Measurements from ENCODE around the gene ZNF195. TPM values are rescaled to one million over a fixed set of nuclear protein-coding genes. Genes with fewer than 3 reads are reported as not detected.
"Not testable (repeated sequence)": the region's sequence is repeated elsewhere in the genome, so short reads cannot be mapped to it uniquely, and the experiment has no call there.

ZNF195 gene
- 10 to 100 TPM; 36.1 to 94.1 (median 40.6) TPM for total RNA-seq

- Histone ChIP-seq H3K9me3 (no peaks in the 10 kb centered on the region), H3K36me3 (peaks cover 0 to 15% (median 0%) of the 10 kb centered on the region in 3 donors), H3K27me3 (no peaks in the 10 kb centered on the region), H3K4me3 (peak within 1 kb of the TSS; percentile 79 to 90 (median 82)), H3K4me1 (peaks cover 0 to 12% (median 0%) of the 10 kb centered on the region in 4 donors), H3K27ac (peak within 1 kb of the TSS; percentile 82 to 85 (median 84))
- peak; percentile 99 to 100 (median 100) for DNase-seq
- TF ChIP-seq POLR2A (IDR thresholded peaks at IDR 0.05): peak; percentile 72 to 79
- no peak for TF ChIP-seq CTCF (IDR thresholded peaks at IDR 0.05)
Measured at GRCh38 chr11:3378426-3379423, at the start of gene ZNF195. ZNF195 (minus strand) TSS chr11:3379146; CDS start chr11:3379040, 106 bp downstream.

DNA sequence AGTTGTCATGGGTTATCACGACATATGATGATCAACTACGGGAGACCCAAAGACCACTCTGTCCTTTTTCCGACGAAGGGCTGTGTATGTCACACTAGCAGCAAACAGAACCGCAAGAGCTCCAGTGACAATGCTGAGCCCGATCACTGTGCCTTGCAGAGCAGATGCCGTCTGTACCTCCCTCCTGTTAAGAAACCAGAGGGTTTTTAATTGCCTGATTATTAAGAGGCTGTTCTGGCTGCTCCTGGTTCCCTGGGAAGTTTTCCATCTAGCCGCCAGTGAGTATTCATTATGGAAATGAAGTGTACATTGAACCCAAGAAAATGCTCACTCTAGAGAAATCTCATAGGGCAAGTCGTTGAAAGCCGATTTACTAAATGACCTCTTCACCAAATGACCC lies 49.1 kb upstream of the ZNF195 start:
- not testable (repeated sequence) for H3K4me1 ChIP-seq, H3K4me3 ChIP-seq, H3K27me3 ChIP-seq, H3K27ac ChIP-seq, H3K9me3 ChIP-seq, H3K36me3 ChIP-seq, DNase-seq

- H3K4me1 ChIP-seq, H3K36me3 ChIP-seq, H3K27ac ChIP-seq, H3K4me3 ChIP-seq, H3K27me3 ChIP-seq, H3K9me3 ChIP-seq, DNase-seq: not testable (repeated sequence)
Measured at GRCh38 chr11:3426541-3426940, 47.6 kb upstream of the ZNF195 start.

DNA sequence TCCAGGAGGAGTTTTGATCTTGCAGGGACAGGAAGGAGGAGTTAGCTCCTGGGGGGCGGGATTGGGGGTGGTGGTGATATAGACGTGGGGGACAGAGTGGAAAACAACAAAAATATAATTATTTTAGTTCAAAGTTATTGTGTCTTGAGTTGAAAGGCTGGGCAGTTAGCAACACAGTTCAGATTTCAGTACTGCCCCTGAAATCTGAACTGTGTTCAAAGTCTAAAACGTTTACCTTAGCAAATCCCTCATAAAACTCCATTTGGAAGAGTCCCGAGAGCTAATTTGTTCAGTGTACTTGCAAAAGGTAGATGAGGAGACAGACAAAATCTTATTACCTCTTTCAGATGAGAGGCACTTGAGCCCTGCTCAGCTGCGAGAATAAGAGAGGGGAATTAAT lies 45.0 kb upstream of the ZNF195 start:
- H3K4me3 ChIP-seq: peak overlapping the region in 2 of 4 donors; percentile 61 to 78
- not testable (repeated sequence) for H3K36me3 ChIP-seq, H3K27me3 ChIP-seq, H3K4me1 ChIP-seq, DNase-seq, H3K9me3 ChIP-seq
- H3K27ac ChIP-seq: peak overlapping the region in 3 of 4 donors; percentile 83 to 92 (median 85)

DNA sequence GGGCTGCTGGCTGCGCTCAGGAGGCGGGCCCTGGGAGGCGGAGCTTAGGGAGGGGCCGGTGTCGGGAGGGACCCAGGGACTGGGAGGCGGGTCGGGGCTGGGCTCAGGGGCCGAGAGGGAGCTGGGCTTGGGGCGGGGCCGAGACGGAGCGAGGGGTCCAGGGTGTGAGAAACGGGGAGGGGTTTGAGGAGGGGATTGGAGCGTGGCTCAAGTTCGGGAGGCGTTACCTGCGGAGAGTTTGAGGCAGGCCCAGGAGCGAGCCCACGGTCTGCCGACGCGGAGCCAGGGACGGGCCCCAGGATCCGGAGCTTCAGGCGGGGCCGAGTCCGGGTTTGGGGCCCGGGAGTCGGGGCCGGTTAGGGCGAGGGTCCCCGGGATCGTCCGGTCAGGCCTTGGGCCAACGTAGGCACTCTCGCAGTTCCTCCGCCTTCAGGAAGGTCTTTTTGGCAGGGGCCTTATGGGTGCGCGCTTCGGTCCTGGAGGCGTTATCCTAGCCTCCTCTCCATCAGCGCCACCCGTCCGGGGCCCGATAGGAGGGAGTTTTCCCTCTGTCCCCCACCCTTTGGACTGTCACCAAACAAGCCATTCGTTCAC lies 44.3 kb upstream of the ZNF195 start:
- Histone ChIP-seq H3K27ac (peak overlapping the region; percentile 72 to 92 (median 84)), H3K4me3 (peak overlapping the region; percentile 50 to 78 (median 68))
- H3K9me3 ChIP-seq, DNase-seq, H3K4me1 ChIP-seq, H3K36me3 ChIP-seq, H3K27me3 ChIP-seq: not testable (repeated sequence)
- TF ChIP-seq POLR2A (IDR thresholded peaks at IDR 0.05): peak in 1 of 2 donors; percentile 58

DNA sequence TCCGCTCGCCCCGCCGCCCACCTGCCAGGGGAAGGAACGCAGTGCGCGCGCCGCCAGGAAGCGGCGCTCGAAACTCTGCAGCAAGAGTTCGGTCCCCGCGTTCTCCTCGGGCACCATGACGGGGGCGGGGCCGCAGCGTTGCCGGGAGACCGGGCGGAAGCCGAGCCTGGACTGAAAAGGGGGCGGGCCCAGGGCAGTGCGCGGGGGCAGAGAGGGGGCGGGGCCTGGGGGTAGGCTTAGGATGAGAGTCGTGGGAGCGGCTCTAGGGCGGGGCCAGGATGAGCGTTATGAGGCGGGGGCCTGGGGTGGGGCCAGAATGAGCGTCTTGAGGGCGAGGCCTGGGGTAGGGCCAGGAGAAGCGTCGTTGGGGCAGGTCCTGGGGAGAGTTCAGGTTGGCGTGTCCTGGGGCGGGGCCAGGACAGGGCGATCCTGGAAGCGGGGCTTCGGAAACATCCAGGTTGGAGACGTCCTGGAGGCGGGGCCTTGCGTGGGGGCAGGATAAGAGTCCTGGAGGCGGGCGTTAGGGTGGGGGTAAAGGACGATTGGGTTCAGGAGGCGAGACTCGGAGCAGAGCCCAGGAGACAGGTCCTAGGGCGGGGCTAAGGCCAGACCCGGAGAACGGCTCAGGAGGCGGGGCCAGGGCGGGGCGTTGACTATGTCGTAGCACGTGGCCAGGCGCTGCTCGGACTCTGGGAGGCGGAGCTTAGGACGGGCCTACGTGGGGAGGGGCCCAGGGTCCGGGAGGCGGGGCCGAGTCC lies 43.6 kb upstream of the ZNF195 start:
- H3K4me1 ChIP-seq, H3K36me3 ChIP-seq, H3K27me3 ChIP-seq, H3K9me3 ChIP-seq: not testable (repeated sequence)
- peak; percentile 98 to 100 (median 100) for DNase-seq
- Histone ChIP-seq H3K4me3 (peak overlapping the region; percentile 50 to 78 (median 68)), H3K27ac (peak overlapping the region; percentile 72 to 92 (median 84))
- TF ChIP-seq POLR2A (IDR thresholded peaks at IDR 0.05): peak in 1 of 2 donors; percentile 5

- H3K4me3 ChIP-seq: peak overlapping the region; percentile 50 to 78 (median 68)
- not testable (repeated sequence) for H3K4me1 ChIP-seq, H3K9me3 ChIP-seq, DNase-seq, H3K27me3 ChIP-seq, H3K36me3 ChIP-seq
- H3K27ac ChIP-seq: peak overlapping the region; percentile 72 to 92 (median 84)
- peak in 1 of 2 donors; percentile 12 for TF ChIP-seq POLR2A (IDR thresholded peaks at IDR 0.05)
Measured at GRCh38 chr11:3421608-3422379, 42.8 kb upstream of the ZNF195 start.

DNA sequence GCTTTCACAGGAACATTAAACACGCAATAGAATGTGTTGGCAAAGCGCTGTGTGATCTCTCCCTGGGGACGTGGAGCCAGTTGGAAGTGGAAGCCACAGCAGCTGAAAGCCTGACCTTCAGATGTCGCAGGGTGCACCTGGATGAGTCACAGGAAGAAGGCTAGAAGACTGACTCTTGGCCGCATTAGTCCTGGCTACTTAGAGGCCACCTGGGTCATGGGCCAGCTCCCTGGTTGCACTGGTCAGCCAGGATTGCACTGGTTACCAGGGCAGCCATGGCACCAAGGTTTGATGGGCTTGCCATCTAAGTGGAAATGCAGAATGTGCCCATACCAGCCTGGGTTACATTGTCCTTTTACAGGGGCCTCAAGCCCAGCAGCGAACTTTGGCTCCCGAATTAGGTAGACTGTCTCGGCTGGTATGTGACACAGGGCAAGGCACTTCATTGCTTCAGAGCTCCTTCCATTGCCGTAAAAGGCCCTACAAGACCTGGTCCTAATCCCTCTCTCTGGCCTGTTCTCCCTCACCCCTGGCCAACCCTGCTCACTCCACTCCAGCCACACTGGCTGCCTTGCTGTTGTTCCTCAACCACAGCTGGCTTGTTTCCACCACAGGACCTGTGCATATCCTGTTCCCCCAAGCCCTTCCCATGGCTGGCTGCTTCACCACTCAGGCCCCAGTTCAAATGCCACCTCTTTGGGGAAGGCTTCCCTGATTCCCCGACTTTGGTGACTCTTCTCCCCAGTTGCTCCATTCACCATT lies 41.5 kb upstream of the ZNF195 start:
- H3K9me3 ChIP-seq, H3K4me3 ChIP-seq, H3K27me3 ChIP-seq, DNase-seq, H3K36me3 ChIP-seq, H3K4me1 ChIP-seq: not testable (repeated sequence)
- H3K27ac ChIP-seq: peak overlapping the region in 2 of 4 donors; percentile 19 to 74

DNA sequence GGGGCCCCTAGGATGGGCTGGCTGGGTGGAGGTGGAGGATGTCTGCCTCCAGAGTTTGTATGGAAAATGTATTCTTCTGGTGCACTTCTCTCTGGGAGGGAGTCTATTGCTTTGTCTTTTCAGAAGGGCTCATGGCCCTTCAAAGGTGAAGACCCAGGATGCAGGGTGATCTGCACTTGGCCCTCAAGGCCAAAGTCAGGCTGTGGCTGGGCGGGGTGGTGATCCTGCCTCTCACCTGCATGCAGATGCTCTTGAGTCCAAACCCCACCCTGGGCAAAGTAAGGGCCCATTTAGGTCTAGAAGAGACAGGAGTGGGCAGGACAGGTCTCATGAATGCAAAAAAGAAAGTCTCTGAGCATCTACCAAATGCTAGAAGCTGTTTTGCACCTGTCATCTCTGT lies 40.5 kb upstream of the ZNF195 start:
- H3K4me1 ChIP-seq, H3K36me3 ChIP-seq, H3K9me3 ChIP-seq, H3K4me3 ChIP-seq, H3K27me3 ChIP-seq: not testable (repeated sequence)
- peak overlapping the region in 1 of 4 donors; percentile 74 for H3K27ac ChIP-seq
- DNase-seq: peak in 1 of 3 donors; percentile 66

Measured in Peyer's patch (tissue), 4 donors.